ENCODE results near the gene PACS1. TPM values are rescaled to one million over a fixed set of nuclear protein-coding genes. Genes with fewer than 3 reads are reported as not detected.
"Not testable (repeated sequence)": the region's sequence is repeated elsewhere in the genome, so short reads cannot be mapped to it uniquely, and the experiment has no call there.

The PACS1 gene
- total RNA-seq, 1 donor from 2014 or later, result 30.6 TPM

- no peak for TF ChIP-seq CTCF (IDR thresholded peaks at IDR 0.05; ENCODE audit: partially characterized antibody, unreplicated experiment)
- peaks cover 6% of the 10 kb centered on the region for H3K4me1 Mint-ChIP-seq (ENCODE audit: low read depth, unreplicated experiment)
- peaks cover 4% of the 10 kb centered on the region for H3K36me3 Mint-ChIP-seq (ENCODE audit: unreplicated experiment)
- H3K27me3 Mint-ChIP-seq (ENCODE audit: unreplicated experiment), result peaks cover 16% of the 10 kb centered on the region
- no peak overlapping the region for H3K4me3 Mint-ChIP-seq (ENCODE audit: unreplicated experiment)
- DNase-seq, result no peak
- peaks cover 5% of the 10 kb centered on the region for H3K9me3 Mint-ChIP-seq (ENCODE audit: unreplicated experiment)
- H3K27ac Mint-ChIP-seq (ENCODE audit: unreplicated experiment), result no peak overlapping the region
Observed at GRCh38 chr11:66275984-66276612, 206.0 kb downstream of the PACS1 start.

- peaks cover 10% of the 10 kb centered on the region for H3K9me3 Mint-ChIP-seq (ENCODE audit: unreplicated experiment)
- peaks cover 11% of the 10 kb centered on the region for H3K4me1 Mint-ChIP-seq (ENCODE audit: low read depth, unreplicated experiment)
- H3K27me3 Mint-ChIP-seq (ENCODE audit: unreplicated experiment), result peaks cover 18% of the 10 kb centered on the region
- not testable (repeated sequence) for DNase-seq; H3K36me3 Mint-ChIP-seq (ENCODE audit: unreplicated experiment); H3K27ac Mint-ChIP-seq (ENCODE audit: unreplicated experiment); H3K4me3 Mint-ChIP-seq (ENCODE audit: unreplicated experiment)
Observed at GRCh38 chr11:66276619-66277018, 206.5 kb downstream of the PACS1 start.

GRCh38 chr11:66277064-66277463 is 207.0 kb downstream of the PACS1 start:
- peak overlapping the region; percentile 25 for H3K4me3 Mint-ChIP-seq (ENCODE audit: unreplicated experiment)
- DNase-seq; H3K36me3 Mint-ChIP-seq (ENCODE audit: unreplicated experiment); H3K27ac Mint-ChIP-seq (ENCODE audit: unreplicated experiment): not testable (repeated sequence)
- peaks cover 16% of the 10 kb centered on the region for H3K4me1 Mint-ChIP-seq (ENCODE audit: low read depth, unreplicated experiment)
- H3K27me3 Mint-ChIP-seq (ENCODE audit: unreplicated experiment), result peaks cover 17% of the 10 kb centered on the region
- peaks cover 10% of the 10 kb centered on the region for H3K9me3 Mint-ChIP-seq (ENCODE audit: unreplicated experiment)

- H3K36me3 Mint-ChIP-seq (ENCODE audit: unreplicated experiment), result peaks cover 4% of the 10 kb centered on the region
- peaks cover 10% of the 10 kb centered on the region for H3K9me3 Mint-ChIP-seq (ENCODE audit: unreplicated experiment)
- TF ChIP-seq CTCF (IDR thresholded peaks at IDR 0.05; ENCODE audit: partially characterized antibody, unreplicated experiment), result no peak
- peak within 1 kb of the TSS; percentile 82 for H3K27ac Mint-ChIP-seq (ENCODE audit: unreplicated experiment)
- peaks cover 17% of the 10 kb centered on the region for H3K4me1 Mint-ChIP-seq (ENCODE audit: low read depth, unreplicated experiment)
- DNase-seq, result peak; percentile 76
- peaks cover 17% of the 10 kb centered on the region for H3K27me3 Mint-ChIP-seq (ENCODE audit: unreplicated experiment)
- H3K4me3 Mint-ChIP-seq (ENCODE audit: unreplicated experiment), result peak within 1 kb of the TSS; percentile 89
Observed at GRCh38 chr11:66277471-66278362, 207.6 kb downstream of the PACS1 start, which contains the start of gene CNIH2. Gene CNIH2 (plus strand): TSS chr11:66278175. CDS start chr11:66278457, 282 bp downstream.

- Mint-ChIP-seq H3K36me3 (ENCODE audit: unreplicated experiment) (peaks cover 1% of the 10 kb centered on the region), H3K4me3 (ENCODE audit: unreplicated experiment) (peak overlapping the region; percentile 89), H3K27me3 (ENCODE audit: unreplicated experiment) (peaks cover 17% of the 10 kb centered on the region), H3K9me3 (ENCODE audit: unreplicated experiment) (peaks cover 8% of the 10 kb centered on the region), H3K4me1 (ENCODE audit: low read depth, unreplicated experiment) (peaks cover 23% of the 10 kb centered on the region), H3K27ac (ENCODE audit: unreplicated experiment) (peak overlapping the region; percentile 82)
- no peak for DNase-seq
- TF ChIP-seq CTCF (IDR thresholded peaks at IDR 0.05; ENCODE audit: partially characterized antibody, unreplicated experiment), result no peak
Observed at GRCh38 chr11:66278363-66279091, 208.5 kb downstream of the PACS1 start.

All from glutamatergic neuron (in vitro differentiated cells).